Thoracic aorta (tissue), 2 donors: ENCODE measurements around the gene TMEM98. TPM values are rescaled to one million over a fixed set of nuclear protein-coding genes. Genes with fewer than 3 reads are reported as not detected.

ENCODE experiments used
- ATAC-seq: fragments of 150-250 bp; one replicate; pipeline ENCODE4 v1.8.0; 2017; ENCODE audit warnings: low read depth; ENCODE audit not compliant: insufficient number of reproducible peaks, low FRiP score
- DNase-seq: peaks from one replicate; pipeline ENCODE4 v3.0.0-alpha.2; 2020; ENCODE audit warnings: low spot score
- H3K27ac ChIP-seq, 2 donors: fragments of 200-600 bp; sonication (generic); 1 replicate in 1 of 2; 2 replicates in 1 of 2; pipeline ENCODE4 v1.5.1; 2016; ENCODE audit warnings: mild to moderate bottlenecking in 2 of 2, moderate library complexity in 2 of 2
- H3K27me3 ChIP-seq: fragments of 200-600 bp; sonication (generic); replicated peaks from 2 replicates; pipeline ENCODE4 v1.6.0; 2016; ENCODE audit warnings: mild to moderate bottlenecking; ENCODE audit not compliant: insufficient read depth
- H3K36me3 ChIP-seq: fragments of 200-600 bp; sonication (generic); one replicate; pipeline ENCODE4 v1.5.1; 2016
- H3K4me1 ChIP-seq, 2 donors: fragments of 200-600 bp; sonication (generic); 1 replicate in 1 of 2; 2 replicates in 1 of 2; pipeline versions ENCODE4 v1.5.1 to v1.6.0; 2016; ENCODE audit warnings: low read depth in 2 of 2, mild to moderate bottlenecking in 1 of 2; ENCODE audit not compliant: control insufficient read depth in 1 of 2
- H3K4me3 ChIP-seq: fragments of 200-600 bp; sonication (generic); 2 replicates; pipeline ENCODE4 v1.5.1; 2016; ENCODE audit warnings: mild to moderate bottlenecking
- H3K9me3 ChIP-seq: fragments of 200-600 bp; sonication (generic); 2 replicates; pipeline ENCODE4 v1.5.1; 2016
- CTCF ChIP-seq: fragments of 200-600 bp; sonication (generic); IDR thresholded peaks from one replicate; pipeline ENCODE4 v1.5.1; 2019; ENCODE audit warnings: antibody characterized with exemption
- total RNA-seq, 2 donors: library from RNA; depleted of rRNA; stranded (reverse); fragments of >200 nt; gene quantifications; one replicate each; pipeline versions ENCODE4 v1.1.0 to v1.2.3, GENCODE V29; 2016

Gene TMEM98
- 10 to 100 TPM; 85.3 to 87.1 TPM for total RNA-seq

- H3K36me3 ChIP-seq = peaks cover 6% of the 10 kb centered on the region
- peak within 1 kb of the TSS; percentile 77 to 87 for H3K27ac ChIP-seq
- no peak for TF ChIP-seq CTCF
- peak within 1 kb of the TSS; percentile 85 for H3K4me3 ChIP-seq
- no peaks in the 10 kb centered on the region for H3K27me3 ChIP-seq
- H3K9me3 ChIP-seq = no peaks in the 10 kb centered on the region
- ATAC-seq = no peak
- DNase-seq = no peak
- peaks cover 8 to 21% of the 10 kb centered on the region in 2 donors for H3K4me1 ChIP-seq
Measured at GRCh38 chr17:32927724-32928585, at the start of gene TMEM98. TSS of gene TMEM98 (plus strand) at chr17:32928153. CDS start at chr17:32931529, 3,376 bp downstream.

GRCh38 chr17:32878211-32878610 lies 49.7 kb upstream of the TMEM98 start:
- ATAC-seq = no peak

GRCh38 chr17:32879134-32879533 lies 48.8 kb upstream of the TMEM98 start:
- TF ChIP-seq CTCF = no peak
- H3K9me3 ChIP-seq = no peaks in the 10 kb centered on the region
- DNase-seq = no peak
- H3K4me1 ChIP-seq = peaks cover 8 to 28% of the 10 kb centered on the region in 2 donors
- peak overlapping the region in 1 of 2 donors; percentile 3 for H3K27ac ChIP-seq
- H3K36me3 ChIP-seq = no peaks in the 10 kb centered on the region
- no peaks in the 10 kb centered on the region for H3K27me3 ChIP-seq
- H3K4me3 ChIP-seq = no peak overlapping the region
- ATAC-seq = no peak

More at GRCh38 chr17:32878211-32878610, 49.7 kb upstream of the TMEM98 start:
- no peak overlapping the region for H3K4me3 ChIP-seq
- no peaks in the 10 kb centered on the region for H3K27me3 ChIP-seq
- H3K9me3 ChIP-seq = no peaks in the 10 kb centered on the region
- H3K4me1 ChIP-seq = peaks cover 9 to 37% of the 10 kb centered on the region in 2 donors
- H3K36me3 ChIP-seq = no peaks in the 10 kb centered on the region
- peak; percentile 53 for DNase-seq
- no peak for TF ChIP-seq CTCF
- peak overlapping the region; percentile 76 to 79 for H3K27ac ChIP-seq

- no peak for TF ChIP-seq CTCF
- DNase-seq (no peak), ATAC-seq (no peak)
- peaks cover 8 to 17% of the 10 kb centered on the region in 2 donors for H3K4me1 ChIP-seq
- no peak overlapping the region for H3K4me3 ChIP-seq
- no peaks in the 10 kb centered on the region for H3K36me3 ChIP-seq
- no peak overlapping the region for H3K27ac ChIP-seq
- no peaks in the 10 kb centered on the region for H3K27me3 ChIP-seq
- H3K9me3 ChIP-seq = no peaks in the 10 kb centered on the region
Measured at GRCh38 chr17:32880671-32881453, 47.1 kb upstream of the TMEM98 start.

GRCh38 chr17:32882029-32882428 lies 45.9 kb upstream of the TMEM98 start:
- Histone ChIP-seq H3K27me3 (no peaks in the 10 kb centered on the region), H3K4me1 (peaks cover 8 to 17% of the 10 kb centered on the region in 2 donors), H3K27ac (no peak overlapping the region), H3K4me3 (no peak overlapping the region), H3K9me3 (no peaks in the 10 kb centered on the region), H3K36me3 (no peaks in the 10 kb centered on the region)
- TF ChIP-seq CTCF = no peak
- DNase-seq (no peak), ATAC-seq (no peak)
